Thoracic aorta (tissue), 2 donors: Measurements from ENCODE around the gene SPINK1. TPM values are rescaled to one million over a fixed set of nuclear protein-coding genes. Genes with fewer than 3 reads are reported as not detected.

ENCODE experiments used
- ATAC-seq: fragments of 150-250 bp; one replicate; pipeline ENCODE4 v1.8.0; 2017; ENCODE audit warnings: low read depth; ENCODE audit not compliant: insufficient number of reproducible peaks, low FRiP score
- DNase-seq: peaks from one replicate; pipeline ENCODE4 v3.0.0-alpha.2; 2020; ENCODE audit warnings: low spot score
- H3K27ac ChIP-seq, 2 donors: fragments of 200-600 bp; sonication (generic); 1 replicate in 1 of 2; 2 replicates in 1 of 2; pipeline ENCODE4 v1.5.1; 2016; ENCODE audit warnings: mild to moderate bottlenecking in 2 of 2, moderate library complexity in 2 of 2
- H3K27me3 ChIP-seq: fragments of 200-600 bp; sonication (generic); replicated peaks from 2 replicates; pipeline ENCODE4 v1.6.0; 2016; ENCODE audit warnings: mild to moderate bottlenecking; ENCODE audit not compliant: insufficient read depth
- H3K36me3 ChIP-seq: fragments of 200-600 bp; sonication (generic); one replicate; pipeline ENCODE4 v1.5.1; 2016
- H3K4me1 ChIP-seq, 2 donors: fragments of 200-600 bp; sonication (generic); 1 replicate in 1 of 2; 2 replicates in 1 of 2; pipeline versions ENCODE4 v1.5.1 to v1.6.0; 2016; ENCODE audit warnings: low read depth in 2 of 2, mild to moderate bottlenecking in 1 of 2; ENCODE audit not compliant: control insufficient read depth in 1 of 2
- H3K4me3 ChIP-seq: fragments of 200-600 bp; sonication (generic); 2 replicates; pipeline ENCODE4 v1.5.1; 2016; ENCODE audit warnings: mild to moderate bottlenecking
- H3K9me3 ChIP-seq: fragments of 200-600 bp; sonication (generic); 2 replicates; pipeline ENCODE4 v1.5.1; 2016
- total RNA-seq, 2 donors: library from RNA; depleted of rRNA; stranded (reverse); fragments of >200 nt; gene quantifications; one replicate each; pipeline versions ENCODE4 v1.1.0 to v1.2.3, GENCODE V29; 2016
- TF ChIP-seq, protein P1 (sequence below): fragments of 200-600 bp; sonication (generic); IDR thresholded peaks from one replicate; pipeline ENCODE4 v1.5.1; 2019; ENCODE audit warnings: antibody characterized with exemption

The SPINK1 gene
- total RNA-seq, 2 donors from 2014 or later: 3.4 TPM; not detected in 1

DNA sequence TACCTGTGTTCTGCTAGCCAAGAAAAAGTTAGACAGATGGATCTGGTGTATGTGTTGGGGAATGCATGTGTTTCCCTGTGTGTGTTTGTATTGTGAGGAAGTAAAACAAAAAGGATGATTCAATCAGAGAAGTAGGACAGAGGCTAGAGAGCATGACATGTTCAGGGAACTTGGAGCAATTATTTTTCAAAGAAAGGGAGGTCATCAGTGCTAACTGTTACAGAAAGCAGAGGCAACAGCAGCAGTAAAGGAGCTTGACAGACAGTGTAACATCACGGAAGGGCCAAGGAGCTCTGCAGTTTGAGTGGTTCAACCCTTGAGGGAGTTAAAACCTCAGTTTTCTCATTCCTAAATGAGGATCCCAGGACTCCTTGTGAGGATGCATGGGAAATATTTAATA, 13.2 kb downstream of the SPINK1 start:
- Histone ChIP-seq H3K9me3 (no peaks in the 10 kb centered on the region), H3K4me3 (no peak overlapping the region), H3K27ac (no peak overlapping the region), H3K27me3 (no peaks in the 10 kb centered on the region), H3K36me3 (no peaks in the 10 kb centered on the region), H3K4me1 (no peaks in the 10 kb centered on the region)
- TF ChIP-seq, protein P1, sequence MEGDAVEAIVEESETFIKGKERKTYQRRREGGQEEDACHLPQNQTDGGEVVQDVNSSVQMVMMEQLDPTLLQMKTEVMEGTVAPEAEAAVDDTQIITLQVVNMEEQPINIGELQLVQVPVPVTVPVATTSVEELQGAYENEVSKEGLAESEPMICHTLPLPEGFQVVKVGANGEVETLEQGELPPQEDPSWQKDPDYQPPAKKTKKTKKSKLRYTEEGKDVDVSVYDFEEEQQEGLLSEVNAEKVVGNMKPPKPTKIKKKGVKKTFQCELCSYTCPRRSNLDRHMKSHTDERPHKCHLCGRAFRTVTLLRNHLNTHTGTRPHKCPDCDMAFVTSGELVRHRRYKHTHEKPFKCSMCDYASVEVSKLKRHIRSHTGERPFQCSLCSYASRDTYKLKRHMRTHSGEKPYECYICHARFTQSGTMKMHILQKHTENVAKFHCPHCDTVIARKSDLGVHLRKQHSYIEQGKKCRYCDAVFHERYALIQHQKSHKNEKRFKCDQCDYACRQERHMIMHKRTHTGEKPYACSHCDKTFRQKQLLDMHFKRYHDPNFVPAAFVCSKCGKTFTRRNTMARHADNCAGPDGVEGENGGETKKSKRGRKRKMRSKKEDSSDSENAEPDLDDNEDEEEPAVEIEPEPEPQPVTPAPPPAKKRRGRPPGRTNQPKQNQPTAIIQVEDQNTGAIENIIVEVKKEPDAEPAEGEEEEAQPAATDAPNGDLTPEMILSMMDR: no peak
- no peak for DNase-seq
- no peak for ATAC-seq

DNA sequence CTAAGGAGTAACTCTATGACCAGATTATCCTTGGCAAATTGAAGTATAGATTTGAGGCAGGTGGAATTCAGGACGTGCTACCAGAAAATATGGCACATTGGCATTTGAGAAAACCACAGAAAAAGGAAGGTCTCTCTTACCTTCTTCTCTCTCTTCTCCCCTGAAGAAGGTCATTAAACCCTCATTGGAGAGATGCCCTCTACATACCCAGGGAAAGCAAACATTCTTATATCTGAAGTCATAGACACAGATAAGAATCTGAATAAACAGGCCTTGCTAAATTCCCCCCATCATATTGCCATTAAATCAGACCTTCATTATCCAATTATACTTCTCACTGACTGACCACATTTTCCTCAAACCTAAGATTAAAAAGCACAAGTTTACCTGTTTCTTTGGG, 17.8 kb downstream of the SPINK1 start:
- ATAC-seq: no peak
- Histone ChIP-seq H3K4me3 (no peak overlapping the region), H3K27me3 (no peaks in the 10 kb centered on the region), H3K9me3 (no peaks in the 10 kb centered on the region), H3K4me1 (no peaks in the 10 kb centered on the region), H3K36me3 (no peaks in the 10 kb centered on the region), H3K27ac (no peak overlapping the region)
- TF ChIP-seq, protein P1: no peak
- DNase-seq: no peak

DNA sequence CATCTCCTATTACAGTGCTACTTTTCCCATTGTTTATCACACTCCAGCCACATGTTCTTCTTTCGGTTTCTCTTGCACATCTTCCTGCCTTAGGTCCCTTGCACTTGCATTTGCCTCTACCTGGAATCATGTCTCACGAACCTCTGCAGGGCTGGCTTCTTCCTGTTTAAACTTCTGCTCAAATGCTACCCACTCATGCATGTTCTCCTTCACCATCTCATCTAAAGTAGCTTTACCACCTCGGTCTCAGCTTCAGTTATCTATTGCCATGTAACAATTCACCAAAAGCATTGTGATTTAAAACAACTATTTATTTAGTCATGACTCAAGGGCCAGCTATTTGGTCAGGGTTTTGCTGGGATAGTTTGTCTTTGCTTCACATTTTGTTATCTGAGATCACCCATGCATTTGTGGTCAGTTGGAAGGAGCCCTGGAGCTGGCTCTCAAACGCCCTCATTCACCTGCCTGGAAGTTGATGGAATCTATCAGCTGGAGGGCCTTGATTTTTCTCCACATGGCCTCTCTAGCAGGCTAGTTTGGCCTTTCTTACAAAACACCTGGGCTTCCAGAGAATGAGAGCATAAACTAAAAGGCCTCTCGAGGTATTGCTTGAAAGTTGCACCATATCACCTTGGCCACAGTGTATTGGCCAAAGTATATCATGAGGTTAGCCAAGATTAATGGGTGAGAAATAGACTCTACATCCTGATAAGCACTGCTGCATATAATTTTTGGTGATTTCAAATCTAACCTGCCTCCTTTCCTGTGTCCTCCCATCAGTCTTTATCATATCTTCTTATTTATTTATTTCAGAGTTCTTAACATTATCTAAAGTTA, 21.4 kb downstream of the SPINK1 start:
- Histone ChIP-seq H3K4me1 (no peaks in the 10 kb centered on the region), H3K36me3 (no peaks in the 10 kb centered on the region), H3K27ac (no peak overlapping the region), H3K4me3 (no peak overlapping the region), H3K9me3 (no peaks in the 10 kb centered on the region), H3K27me3 (no peaks in the 10 kb centered on the region)
- ATAC-seq: no peak
- TF ChIP-seq, protein P1: no peak
- no peak for DNase-seq

DNA sequence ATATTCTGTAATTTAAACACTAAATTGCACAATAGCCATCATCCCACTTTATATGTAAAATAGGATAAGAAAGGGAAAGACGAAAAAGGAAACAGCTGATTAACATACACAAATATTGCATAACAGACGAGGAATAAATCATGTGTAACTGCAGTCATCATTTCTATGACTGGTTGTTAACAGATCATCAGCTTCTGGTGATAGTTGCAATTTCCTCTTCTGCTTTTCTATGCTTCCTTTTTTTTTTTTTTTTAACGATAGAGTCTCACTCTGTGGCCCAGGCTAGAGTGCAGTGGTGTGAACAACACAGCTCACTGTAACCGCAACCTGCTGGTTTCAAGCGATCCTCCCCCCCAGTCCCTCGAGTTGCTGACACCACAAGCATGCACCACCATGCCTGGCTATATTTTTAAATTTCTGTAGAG, 26.4 kb downstream of the SPINK1 start:
- DNase-seq (no peak), ATAC-seq (no peak)
- Histone ChIP-seq H3K4me1 (no peaks in the 10 kb centered on the region), H3K27me3 (no peaks in the 10 kb centered on the region), H3K27ac (no peak overlapping the region), H3K4me3 (no peak overlapping the region), H3K36me3 (no peaks in the 10 kb centered on the region), H3K9me3 (no peaks in the 10 kb centered on the region)
- TF ChIP-seq, protein P1: no peak

DNA sequence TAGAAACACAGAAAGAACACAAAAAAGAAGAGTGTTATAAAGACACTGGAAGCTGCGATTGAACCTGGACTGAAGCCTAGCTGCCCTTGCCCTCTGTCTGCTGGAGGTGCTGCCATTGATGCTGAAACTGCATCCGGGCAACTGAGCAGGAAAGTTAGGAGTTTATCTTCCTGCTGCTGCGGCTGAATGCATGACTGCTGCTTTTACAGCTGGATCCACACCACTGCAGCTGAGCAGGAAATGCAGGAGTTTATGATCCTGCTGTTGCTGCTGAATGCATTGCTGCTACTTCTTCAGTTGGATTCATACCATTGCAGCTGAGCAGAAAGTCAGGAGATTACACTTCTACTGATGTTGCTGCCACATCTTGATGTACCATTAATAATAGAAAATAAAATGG, 27.1 kb downstream of the SPINK1 start:
- ATAC-seq (no peak), DNase-seq (no peak)
- Histone ChIP-seq H3K27me3 (no peaks in the 10 kb centered on the region), H3K4me1 (no peaks in the 10 kb centered on the region), H3K36me3 (no peaks in the 10 kb centered on the region), H3K9me3 (no peaks in the 10 kb centered on the region), H3K27ac (no peak overlapping the region), H3K4me3 (no peak overlapping the region)
- TF ChIP-seq, protein P1: no peak
